SK-N-SH (cell line): ENCODE results near the gene HOXC6. TPM values are rescaled to one million over a fixed set of nuclear protein-coding genes. Genes with fewer than 3 reads are reported as not detected.

Experiments
- CTCF ChIA-PET: fragments of 300-600, 350-600 bp; formaldehyde crosslinking; extraction: SDS; loops from one replicate; lab custom pipeline; 2021; lab: Yijun Ruan, JAX
- POLR2A ChIA-PET: fragments of 350-600 bp; sonication (Branson Sonifier 250); formaldehyde crosslinking; extraction: SDS; loops from one replicate; lab custom pipeline; 2020; ENCODE audit warnings: antibody characterized with exemption, inconsistent platforms; lab: Yijun Ruan, JAX
- DNase-seq: peaks from one replicate; pipeline ENCODE4 v3.0.0; 2012
- H2AFZ ChIP-seq: fragments of 200-600 bp; sonication (generic); 2 replicates; pipeline ENCODE4 v1.8.1; 2016; ENCODE audit warnings: antibody characterized with exemption, mild to moderate bottlenecking, low read depth
- H3F3A ChIP-seq: fragments of 200-600 bp; sonication (generic); replicated peaks from 2 replicates; pipeline ENCODE3; 2016; ENCODE audit warnings: antibody characterized with exemption, mild to moderate bottlenecking; ENCODE audit not compliant: insufficient read depth
- H3K27ac ChIP-seq, 2 experiments: fragments of 200-500 bp in 1 of 2; fragments of 200-600 bp in 1 of 2; sonication (Bioruptor generic) in 1 of 2; sonication (generic), shearing (Covaris generic) in 1 of 2; 2 replicates each; pipeline versions ENCODE4 v1.5.1 to v1.6.1; 2014 to 2016; ENCODE audit warnings: low read depth in 2 of 2, inconsistent platforms in 1 of 2, low read length in 1 of 2, mild to moderate bottlenecking in 1 of 2, mixed read lengths in 1 of 2
- H3K27me3 ChIP-seq: fragments of 200-600 bp; sonication (generic), shearing (Covaris generic); 2 replicates; pipeline ENCODE4 v1.6.1; 2016; ENCODE audit warnings: mixed run types; ENCODE audit not compliant: insufficient read depth
- H3K36me3 ChIP-seq, 2 experiments: fragments of 200-500 bp in 1 of 2; fragments of 200-600 bp in 1 of 2; sonication (Bioruptor generic) in 1 of 2; sonication (generic) in 1 of 2; replicated peaks in 1 of 2; 2 replicates each; pipeline versions ENCODE3 to v1.5.1; 2014 to 2016; ENCODE audit warnings: low read length in 1 of 2, mild to moderate bottlenecking in 1 of 2; ENCODE audit not compliant: insufficient read depth in 2 of 2, control insufficient read depth in 1 of 2
- H3K4me1 ChIP-seq, 2 experiments: fragments of 200-500 bp in 1 of 2; fragments of 200-600 bp in 1 of 2; sonication (Bioruptor generic) in 1 of 2; sonication (generic), shearing (Covaris generic) in 1 of 2; 2 replicates each; pipeline versions ENCODE4 v1.5.1 to v1.6.1; 2014 to 2016; ENCODE audit warnings: low read depth in 1 of 2, low read length in 1 of 2, mixed run types in 1 of 2; ENCODE audit not compliant: insufficient read depth in 2 of 2, control insufficient read depth in 1 of 2
- H3K4me2 ChIP-seq: fragments of 200-600 bp; sonication (generic), shearing (Covaris generic); 2 replicates; pipeline ENCODE4 v1.6.1; 2017; ENCODE audit warnings: mixed run types
- H3K4me3 ChIP-seq, 2 experiments: fragments of 200-500 bp in 1 of 2; fragments of 200-600 bp in 1 of 2; sonication (Bioruptor generic) in 1 of 2; sonication (generic), shearing (Covaris generic) in 1 of 2; 2 replicates each; pipeline versions ENCODE4 v1.5.1 to v1.8.1; 2014 to 2016; ENCODE audit warnings: low read depth in 2 of 2, inconsistent platforms in 1 of 2, low read length in 1 of 2, mild to moderate bottlenecking in 1 of 2, mixed read lengths in 1 of 2, moderate library complexity in 1 of 2
- H3K79me2 ChIP-seq: fragments of 200-600 bp; sonication (generic); 2 replicates; pipeline ENCODE4 v1.8.1; 2017; ENCODE audit warnings: mild to moderate bottlenecking; ENCODE audit not compliant: insufficient read depth
- H3K9ac ChIP-seq: fragments of 200-600 bp; sonication (generic); 2 replicates; pipeline ENCODE4 v1.6.1; 2017; ENCODE audit warnings: mixed run types
- H3K9me2 ChIP-seq: fragments of 200-600 bp; sonication (generic); 2 replicates; pipeline ENCODE4 v1.6.1; 2017; ENCODE audit warnings: mixed run types
- H3K9me3 ChIP-seq: fragments of 200-600 bp; sonication (generic); 2 replicates; pipeline ENCODE4 v1.6.1; 2017; ENCODE audit warnings: mixed run types, mild to moderate bottlenecking, moderate library complexity
- H4K20me1 ChIP-seq: fragments of 200-600 bp; sonication (generic); 2 replicates; pipeline ENCODE4 v1.6.1; 2017; ENCODE audit warnings: mild to moderate bottlenecking, mixed run types; ENCODE audit not compliant: insufficient read depth
- CHD2 ChIP-seq: fragments of 150-350 bp; IDR thresholded peaks from 2 replicates; pipeline ENCODE4 v1.6.1; 2018; ENCODE audit warnings: low read length; ENCODE audit not compliant: partially characterized antibody
- EZH2phosphoT487 ChIP-seq: fragments of 200-600 bp; sonication (generic); IDR thresholded peaks from 2 replicates; pipeline ENCODE4 v1.6.1; 2017; ENCODE audit warnings: low read depth, mixed run types, mild to moderate bottlenecking, antibody characterized with exemption, moderate library complexity, borderline replicate concordance
- PBX3 ChIP-seq: IDR thresholded peaks from 2 replicates; pipeline ENCODE4; 2012
- RFX5 ChIP-seq: IDR thresholded peaks from 2 replicates; pipeline ENCODE4 v1.6.1; 2012; ENCODE audit warnings: mild to moderate bottlenecking, improper control_type of control experiment, low read length
- TAF1 ChIP-seq: IDR thresholded peaks from 2 replicates; pipeline ENCODE4 v1.6.1; 2012; ENCODE audit warnings: low read depth, mild to moderate bottlenecking, low read length, moderate library complexity, borderline replicate concordance
- WGBS: methylation state at CpG from one replicate; pipeline ENCODE4 v1.1.6; 2017; ENCODE audit warnings: low lambda C conversion rate; 5-methylcytosine and 5-hydroxymethylcytosine counted together
- polyA plus RNA-seq, 3 experiments: library from polyadenylated mRNA; depleted of rRNA; stranded (reverse); fragments of >200 nt; gene quantifications; 2 replicates each; pipeline ENCODE4 v1.2.3, GENCODE V29; 2012
- TF ChIP-seq, protein P1 (sequence below): IDR thresholded peaks from 2 replicates; pipeline ENCODE4 v1.6.1; 2012; ENCODE audit warnings: mild to moderate bottlenecking, low read depth, low read length, moderate library complexity
- TF ChIP-seq, protein P2 (sequence below): IDR thresholded peaks from 2 replicates; pipeline ENCODE4 v1.4.0; 2012; ENCODE audit warnings: low read depth, borderline replicate concordance
- TF ChIP-seq, protein P3 (sequence below): IDR thresholded peaks from 2 replicates; pipeline ENCODE4 v1.4.0; 2012; ENCODE audit warnings: low read depth, borderline replicate concordance

HOXC6 gene
- polyA plus RNA-seq, 1 of the 3 experiments (the other 2 are of a cell fraction) = 9.1 TPM

GRCh38 chr12:54046809-54047159 lies 18.5 kb downstream of the HOXC6 start:
- CTCF ChIA-PET = no interaction called here
- no peaks in the 10 kb centered on the region for H4K20me1 ChIP-seq
- H3K4me3 ChIP-seq = no peak overlapping the region
- POLR2A ChIA-PET = no interaction called here
- no peaks in the 10 kb centered on the region for H3K9me3 ChIP-seq
- 97% methylated on average over 10 of the region's 27 CpGs for WGBS
- H2AFZ ChIP-seq = no peak overlapping the region
- no peaks in the 10 kb centered on the region for H3K9me2 ChIP-seq
- no peaks in the 10 kb centered on the region for H3K79me2 ChIP-seq
- H3K36me3 ChIP-seq = no peaks in the 10 kb centered on the region
- H3K27ac ChIP-seq = no peak overlapping the region
- no peaks in the 10 kb centered on the region; a peak in 1 of 4 replicates for H3K4me1 ChIP-seq
- DNase-seq = no peak
- no peak overlapping the region for H3K9ac ChIP-seq
- no peak for TF ChIP-seq RFX5
- no peak for TF ChIP-seq PBX3
- TF ChIP-seq TAF1 = no peak
- TF ChIP-seq, protein P1, sequence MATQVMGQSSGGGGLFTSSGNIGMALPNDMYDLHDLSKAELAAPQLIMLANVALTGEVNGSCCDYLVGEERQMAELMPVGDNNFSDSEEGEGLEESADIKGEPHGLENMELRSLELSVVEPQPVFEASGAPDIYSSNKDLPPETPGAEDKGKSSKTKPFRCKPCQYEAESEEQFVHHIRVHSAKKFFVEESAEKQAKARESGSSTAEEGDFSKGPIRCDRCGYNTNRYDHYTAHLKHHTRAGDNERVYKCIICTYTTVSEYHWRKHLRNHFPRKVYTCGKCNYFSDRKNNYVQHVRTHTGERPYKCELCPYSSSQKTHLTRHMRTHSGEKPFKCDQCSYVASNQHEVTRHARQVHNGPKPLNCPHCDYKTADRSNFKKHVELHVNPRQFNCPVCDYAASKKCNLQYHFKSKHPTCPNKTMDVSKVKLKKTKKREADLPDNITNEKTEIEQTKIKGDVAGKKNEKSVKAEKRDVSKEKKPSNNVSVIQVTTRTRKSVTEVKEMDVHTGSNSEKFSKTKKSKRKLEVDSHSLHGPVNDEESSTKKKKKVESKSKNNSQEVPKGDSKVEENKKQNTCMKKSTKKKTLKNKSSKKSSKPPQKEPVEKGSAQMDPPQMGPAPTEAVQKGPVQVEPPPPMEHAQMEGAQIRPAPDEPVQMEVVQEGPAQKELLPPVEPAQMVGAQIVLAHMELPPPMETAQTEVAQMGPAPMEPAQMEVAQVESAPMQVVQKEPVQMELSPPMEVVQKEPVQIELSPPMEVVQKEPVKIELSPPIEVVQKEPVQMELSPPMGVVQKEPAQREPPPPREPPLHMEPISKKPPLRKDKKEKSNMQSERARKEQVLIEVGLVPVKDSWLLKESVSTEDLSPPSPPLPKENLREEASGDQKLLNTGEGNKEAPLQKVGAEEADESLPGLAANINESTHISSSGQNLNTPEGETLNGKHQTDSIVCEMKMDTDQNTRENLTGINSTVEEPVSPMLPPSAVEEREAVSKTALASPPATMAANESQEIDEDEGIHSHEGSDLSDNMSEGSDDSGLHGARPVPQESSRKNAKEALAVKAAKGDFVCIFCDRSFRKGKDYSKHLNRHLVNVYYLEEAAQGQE = no peak
- TF ChIP-seq CHD2 = no peak
- TF ChIP-seq, protein P2, sequence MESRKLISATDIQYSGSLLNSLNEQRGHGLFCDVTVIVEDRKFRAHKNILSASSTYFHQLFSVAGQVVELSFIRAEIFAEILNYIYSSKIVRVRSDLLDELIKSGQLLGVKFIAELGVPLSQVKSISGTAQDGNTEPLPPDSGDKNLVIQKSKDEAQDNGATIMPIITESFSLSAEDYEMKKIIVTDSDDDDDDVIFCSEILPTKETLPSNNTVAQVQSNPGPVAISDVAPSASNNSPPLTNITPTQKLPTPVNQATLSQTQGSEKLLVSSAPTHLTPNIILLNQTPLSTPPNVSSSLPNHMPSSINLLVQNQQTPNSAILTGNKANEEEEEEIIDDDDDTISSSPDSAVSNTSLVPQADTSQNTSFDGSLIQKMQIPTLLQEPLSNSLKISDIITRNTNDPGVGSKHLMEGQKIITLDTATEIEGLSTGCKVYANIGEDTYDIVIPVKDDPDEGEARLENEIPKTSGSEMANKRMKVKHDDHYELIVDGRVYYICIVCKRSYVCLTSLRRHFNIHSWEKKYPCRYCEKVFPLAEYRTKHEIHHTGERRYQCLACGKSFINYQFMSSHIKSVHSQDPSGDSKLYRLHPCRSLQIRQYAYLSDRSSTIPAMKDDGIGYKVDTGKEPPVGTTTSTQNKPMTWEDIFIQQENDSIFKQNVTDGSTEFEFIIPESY = no peak
- TF ChIP-seq, protein P3, sequence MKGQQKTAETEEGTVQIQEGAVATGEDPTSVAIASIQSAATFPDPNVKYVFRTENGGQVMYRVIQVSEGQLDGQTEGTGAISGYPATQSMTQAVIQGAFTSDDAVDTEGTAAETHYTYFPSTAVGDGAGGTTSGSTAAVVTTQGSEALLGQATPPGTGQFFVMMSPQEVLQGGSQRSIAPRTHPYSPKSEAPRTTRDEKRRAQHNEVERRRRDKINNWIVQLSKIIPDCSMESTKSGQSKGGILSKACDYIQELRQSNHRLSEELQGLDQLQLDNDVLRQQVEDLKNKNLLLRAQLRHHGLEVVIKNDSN = no peak
- TF ChIP-seq EZH2phosphoT487 = no peak
- no peaks in the 10 kb centered on the region for H3K27me3 ChIP-seq
- H3K4me2 ChIP-seq = no peak overlapping the region
- H3F3A ChIP-seq = no peaks in the 10 kb centered on the region
